ENCODE measurements around the gene HMCES.

DNA sequence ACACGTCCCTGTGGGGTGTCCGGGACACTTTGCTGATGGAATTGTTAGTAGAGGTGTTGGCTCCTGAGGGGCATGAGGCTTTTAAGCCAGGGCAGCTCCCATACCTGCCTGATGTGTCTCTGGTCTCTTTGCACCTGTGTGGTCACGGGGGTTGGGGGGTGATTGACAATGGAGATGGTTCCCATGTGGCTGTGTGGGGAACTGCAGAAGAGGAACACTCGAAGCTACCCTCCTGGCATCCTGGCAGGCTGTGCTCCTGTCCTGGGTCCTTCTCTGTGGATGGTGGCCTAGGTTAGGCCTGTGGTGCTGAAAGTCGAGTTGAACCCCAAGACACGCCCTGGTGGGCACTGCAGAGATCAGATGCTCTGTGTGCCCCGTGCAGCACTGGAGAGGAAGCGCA is 73.4 kb downstream of the HMCES start:
- TF ChIP-seq, protein P1, sequence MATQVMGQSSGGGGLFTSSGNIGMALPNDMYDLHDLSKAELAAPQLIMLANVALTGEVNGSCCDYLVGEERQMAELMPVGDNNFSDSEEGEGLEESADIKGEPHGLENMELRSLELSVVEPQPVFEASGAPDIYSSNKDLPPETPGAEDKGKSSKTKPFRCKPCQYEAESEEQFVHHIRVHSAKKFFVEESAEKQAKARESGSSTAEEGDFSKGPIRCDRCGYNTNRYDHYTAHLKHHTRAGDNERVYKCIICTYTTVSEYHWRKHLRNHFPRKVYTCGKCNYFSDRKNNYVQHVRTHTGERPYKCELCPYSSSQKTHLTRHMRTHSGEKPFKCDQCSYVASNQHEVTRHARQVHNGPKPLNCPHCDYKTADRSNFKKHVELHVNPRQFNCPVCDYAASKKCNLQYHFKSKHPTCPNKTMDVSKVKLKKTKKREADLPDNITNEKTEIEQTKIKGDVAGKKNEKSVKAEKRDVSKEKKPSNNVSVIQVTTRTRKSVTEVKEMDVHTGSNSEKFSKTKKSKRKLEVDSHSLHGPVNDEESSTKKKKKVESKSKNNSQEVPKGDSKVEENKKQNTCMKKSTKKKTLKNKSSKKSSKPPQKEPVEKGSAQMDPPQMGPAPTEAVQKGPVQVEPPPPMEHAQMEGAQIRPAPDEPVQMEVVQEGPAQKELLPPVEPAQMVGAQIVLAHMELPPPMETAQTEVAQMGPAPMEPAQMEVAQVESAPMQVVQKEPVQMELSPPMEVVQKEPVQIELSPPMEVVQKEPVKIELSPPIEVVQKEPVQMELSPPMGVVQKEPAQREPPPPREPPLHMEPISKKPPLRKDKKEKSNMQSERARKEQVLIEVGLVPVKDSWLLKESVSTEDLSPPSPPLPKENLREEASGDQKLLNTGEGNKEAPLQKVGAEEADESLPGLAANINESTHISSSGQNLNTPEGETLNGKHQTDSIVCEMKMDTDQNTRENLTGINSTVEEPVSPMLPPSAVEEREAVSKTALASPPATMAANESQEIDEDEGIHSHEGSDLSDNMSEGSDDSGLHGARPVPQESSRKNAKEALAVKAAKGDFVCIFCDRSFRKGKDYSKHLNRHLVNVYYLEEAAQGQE (IDR thresholded peaks at IDR 0.05; ENCODE audit: low read depth): no peak
- TF ChIP-seq EP300 (IDR thresholded peaks at IDR 0.05; ENCODE audit: borderline replicate concordance) (no peak), TEAD4 (IDR thresholded peaks at IDR 0.05) (no peak), CEBPB (IDR thresholded peaks at IDR 0.05) (no peak), RAD21 (IDR thresholded peaks at IDR 0.05; ENCODE audit: low read depth) (no peak), ZBTB7A (IDR thresholded peaks at IDR 0.05; ENCODE audit: low read depth) (no peak), EGR1 (IDR thresholded peaks at IDR 0.05) (no peak), CREB1 (IDR thresholded peaks at IDR 0.05; ENCODE audit: low read depth) (no peak), TAF1 (IDR thresholded peaks at IDR 0.05; ENCODE audit: low read depth) (no peak), FOXM1 (IDR thresholded peaks at IDR 0.05; ENCODE audit: borderline replicate concordance, low read depth) (no peak)
- TF ChIP-seq, protein P2, sequence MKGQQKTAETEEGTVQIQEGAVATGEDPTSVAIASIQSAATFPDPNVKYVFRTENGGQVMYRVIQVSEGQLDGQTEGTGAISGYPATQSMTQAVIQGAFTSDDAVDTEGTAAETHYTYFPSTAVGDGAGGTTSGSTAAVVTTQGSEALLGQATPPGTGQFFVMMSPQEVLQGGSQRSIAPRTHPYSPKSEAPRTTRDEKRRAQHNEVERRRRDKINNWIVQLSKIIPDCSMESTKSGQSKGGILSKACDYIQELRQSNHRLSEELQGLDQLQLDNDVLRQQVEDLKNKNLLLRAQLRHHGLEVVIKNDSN (IDR thresholded peaks at IDR 0.05): no peak
- TF ChIP-seq, protein P3, sequence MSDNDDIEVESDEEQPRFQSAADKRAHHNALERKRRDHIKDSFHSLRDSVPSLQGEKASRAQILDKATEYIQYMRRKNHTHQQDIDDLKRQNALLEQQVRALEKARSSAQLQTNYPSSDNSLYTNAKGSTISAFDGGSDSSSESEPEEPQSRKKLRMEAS (IDR thresholded peaks at IDR 0.05): no peak

All from Ishikawa (cell line).